Liver (tissue), 9 donors: ENCODE data around the gene HARBI1. TPM values are rescaled to one million over a fixed set of nuclear protein-coding genes. Genes with fewer than 3 reads are reported as not detected.

ENCODE experiments used
- DNase-seq: peaks from one replicate; pipeline ENCODE4 v3.0.0-alpha.2; 2017; ENCODE audit warnings: low spot score
- H3K27ac ChIP-seq, 2 donors: one replicate each; pipeline ENCODE4 v1.7.0; 2013; ENCODE audit warnings: inconsistent platforms in 2 of 2, low read length in 2 of 2, control low read depth in 1 of 2, low read depth in 1 of 2, mild to moderate bottlenecking in 1 of 2
- H3K27me3 ChIP-seq, 4 donors: one replicate each; pipeline versions ENCODE4 v1.6.1 to v1.7.0; 2013; ENCODE audit warnings: low read length in 3 of 4, inconsistent platforms in 1 of 4, mild to moderate bottlenecking in 1 of 4, moderate library complexity in 1 of 4; ENCODE audit not compliant: control insufficient read depth in 4 of 4, insufficient read depth in 4 of 4
- H3K36me3 ChIP-seq, 4 donors: one replicate each; pipeline versions ENCODE4 v1.6.1 to v1.7.0; 2013; ENCODE audit warnings: low read length in 3 of 4, mild to moderate bottlenecking in 3 of 4, low read depth in 1 of 4, moderate library complexity in 1 of 4; ENCODE audit not compliant: control insufficient read depth in 4 of 4, insufficient read depth in 3 of 4
- H3K4me1 ChIP-seq, 4 donors: one replicate each; pipeline versions ENCODE4 v1.6.1 to v1.7.0; 2013; ENCODE audit warnings: low read length in 3 of 4, mild to moderate bottlenecking in 3 of 4, moderate library complexity in 1 of 4; ENCODE audit not compliant: control insufficient read depth in 4 of 4, insufficient read depth in 4 of 4
- H3K4me3 ChIP-seq, 3 donors: one replicate each; pipeline versions ENCODE4 v1.6.1 to v1.7.0; 2013; ENCODE audit warnings: low read length in 3 of 3, control low read depth in 1 of 3, low read depth in 1 of 3, mild to moderate bottlenecking in 1 of 3
- H3K9ac ChIP-seq, 2 donors: one replicate each; pipeline ENCODE4 v1.7.0; 2013; ENCODE audit warnings: low read length in 2 of 2, mild to moderate bottlenecking in 2 of 2, moderate library complexity in 2 of 2, control low read depth in 1 of 2, low read depth in 1 of 2
- H3K9me3 ChIP-seq, 4 donors: one replicate each; pipeline versions ENCODE4 v1.6.1 to v1.7.0; 2013; ENCODE audit warnings: low read length in 3 of 4; ENCODE audit not compliant: control insufficient read depth in 4 of 4
- FOXA1 ChIP-seq: IDR thresholded peaks from 2 replicates; pipeline ENCODE4 v1.6.1; 2016; ENCODE audit warnings: antibody characterized with exemption
- FOXA2 ChIP-seq: IDR thresholded peaks from 2 replicates; pipeline ENCODE4 v1.6.1; 2016; ENCODE audit warnings: antibody characterized with exemption
- GABPA ChIP-seq, 2 donors: IDR thresholded peaks in 1 of 2; conservative IDR thresholded peaks in 1 of 2; 2 replicates each; pipeline ENCODE4 v1.6.1; 2016; ENCODE audit warnings: antibody characterized with exemption in 2 of 2, mild to moderate bottlenecking in 1 of 2, moderate library complexity in 1 of 2
- HNF4A ChIP-seq, 2 donors: conservative IDR thresholded peaks; 2 replicates each; pipeline ENCODE4 v1.6.1; 2016; ENCODE audit warnings: antibody characterized with exemption in 2 of 2, mild to moderate bottlenecking in 2 of 2
- HNF4G ChIP-seq: IDR thresholded peaks from 2 replicates; pipeline ENCODE4 v1.6.1; 2016; ENCODE audit warnings: antibody characterized with exemption
- JUND ChIP-seq, 2 donors: IDR thresholded peaks; 2 replicates each; pipeline ENCODE4 v1.6.1; 2016; ENCODE audit warnings: antibody characterized with exemption in 2 of 2
- NR2F2 ChIP-seq: IDR thresholded peaks from 2 replicates; pipeline ENCODE4 v1.6.1; 2016; ENCODE audit warnings: antibody characterized with exemption
- RAD21 ChIP-seq, 2 donors: IDR thresholded peaks; 2 replicates each; pipeline ENCODE4 v1.6.1; 2016; ENCODE audit warnings: antibody characterized with exemption in 2 of 2, mild to moderate bottlenecking in 2 of 2
- RXRA ChIP-seq, 2 donors: IDR thresholded peaks; 2 replicates each; pipeline ENCODE4 v1.6.1; 2017 to 2018; ENCODE audit warnings: antibody characterized with exemption in 2 of 2, mild to moderate bottlenecking in 1 of 2
- SP1 ChIP-seq: IDR thresholded peaks from 2 replicates; pipeline ENCODE4 v1.6.1; 2018; ENCODE audit warnings: antibody characterized with exemption, mild to moderate bottlenecking
- TAF1 ChIP-seq: conservative IDR thresholded peaks from 2 replicates; pipeline ENCODE4 v1.6.1; 2016; ENCODE audit warnings: antibody characterized with exemption, mild to moderate bottlenecking
- YY1 ChIP-seq: IDR thresholded peaks from 2 replicates; pipeline ENCODE4 v1.6.1; 2016; ENCODE audit warnings: antibody characterized with exemption, mild to moderate bottlenecking
- WGBS: extraction: QIAGEN DNeasy Blood & Tissue Kit; methylation state at CpG from one replicate; pipeline ENCODE4 v1.1.7; 2013; 5-methylcytosine and 5-hydroxymethylcytosine counted together
- polyA plus RNA-seq, 2 donors: library from polyadenylated mRNA; stranded (reverse) in 1 of 2; unstranded in 1 of 2; fragments of 200-250 nt in 1 of 2; fragments of >200 nt in 1 of 2; fragmentation: Nextera tagmentation in 1 of 2; extraction: Ambion mirVana in 1 of 2; gene quantifications; one replicate each; pipeline versions ENCODE4 v1.2.1 to v1.2.3, GENCODE V29; 2013 to 2015
- total RNA-seq, 2 donors: library from RNA; depleted of rRNA; stranded (reverse); fragments of >200 nt; gene quantifications; one replicate each; pipeline ENCODE4 v1.2.3, GENCODE V29; 2014
- TF ChIP-seq, protein P1 (sequence below): IDR thresholded peaks from 2 replicates; pipeline ENCODE4 v1.6.1; 2016; ENCODE audit warnings: antibody characterized with exemption
- TF ChIP-seq, protein P2 (sequence below): IDR thresholded peaks from 2 replicates; pipeline ENCODE4 v1.6.1; 2016; ENCODE audit warnings: antibody characterized with exemption
- TF ChIP-seq, protein P3 (sequence below): IDR thresholded peaks from 2 replicates; pipeline ENCODE4 v1.6.1; 2016; ENCODE audit warnings: antibody characterized with exemption
- TF ChIP-seq, protein P4 (sequence below): IDR thresholded peaks from 2 replicates; pipeline ENCODE4 v1.6.1; 2016; ENCODE audit warnings: antibody characterized with exemption, mild to moderate bottlenecking
- donor health status: healthy.
- donor health status: healthy.
- donor health status: healthy.
- donor health status: healthy.
- donor health status: healthy.

HARBI1 gene
- total and polyA plus RNA-seq, 4 donors: 2.5 to 5.9 (median 3.3) TPM

DNA sequence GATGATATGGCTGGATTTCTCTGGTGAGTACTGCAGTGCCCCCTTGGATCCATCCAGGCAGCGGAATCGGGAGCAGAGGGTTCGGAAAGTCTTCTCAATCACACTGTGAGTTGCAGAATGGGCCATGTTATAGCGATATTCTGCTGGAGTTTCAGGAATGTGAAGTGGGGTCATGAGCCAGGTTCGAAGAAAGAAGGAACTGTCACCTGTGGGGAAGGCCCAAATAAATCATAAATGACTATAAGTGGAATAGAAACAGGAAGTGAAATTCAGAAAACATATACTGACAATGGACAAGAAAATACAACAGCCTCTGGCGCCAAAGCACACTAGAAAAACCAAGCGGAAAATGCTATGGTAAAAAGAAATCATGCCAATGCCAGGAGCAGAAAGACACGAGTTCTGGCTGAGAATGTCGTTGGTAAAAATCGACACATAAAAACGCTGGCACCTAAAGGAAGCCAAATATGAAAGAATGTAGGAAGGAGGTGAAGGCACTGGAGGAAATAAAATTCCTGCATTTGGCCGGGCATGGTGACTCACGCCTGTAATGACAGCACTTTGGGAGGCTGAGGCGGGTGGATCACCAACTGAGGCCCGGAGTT, 13.2 kb downstream of the HARBI1 start:
- Histone ChIP-seq H3K9me3 (no peaks in the 10 kb centered on the region), H3K36me3 (peaks cover 0 to 4% (median 0%) of the 10 kb centered on the region in 4 donors)
- 95% methylated on average over 15 of the region's 15 CpGs for WGBS

DNA sequence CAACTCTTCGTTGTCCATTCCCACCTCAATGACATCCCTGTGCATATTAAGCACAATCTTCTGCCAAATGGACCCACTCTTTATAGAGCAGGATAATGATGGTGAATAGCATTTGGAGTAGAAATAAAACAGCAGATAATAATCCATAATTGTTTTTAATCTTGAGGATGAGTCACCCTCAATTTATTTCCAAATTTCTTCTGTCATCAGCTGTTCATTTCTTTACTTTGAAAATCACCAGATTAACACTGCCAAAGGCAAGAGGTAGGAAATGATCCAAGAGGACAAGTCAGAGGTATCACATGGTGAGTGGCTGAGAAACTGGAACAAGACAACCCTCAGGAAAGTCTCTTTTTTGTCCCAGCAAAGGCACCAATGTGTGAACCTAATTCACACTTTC, 15.9 kb downstream of the HARBI1 start:
- Histone ChIP-seq H3K4me1 (peaks cover 0 to 7% (median under 1%) of the 10 kb centered on the region in 4 donors), H3K27me3 (no peaks in the 10 kb centered on the region), H3K9ac (no peak overlapping the region), H3K9me3 (no peaks in the 10 kb centered on the region), H3K36me3 (peaks cover 0 to 4% (median 0%) of the 10 kb centered on the region in 4 donors), H3K4me3 (no peak overlapping the region), H3K27ac (no peak overlapping the region)
- DNase-seq: no peak
- WGBS: 35% methylated on average over 1 of the region's 1 CpG
- TF ChIP-seq, protein P1, sequence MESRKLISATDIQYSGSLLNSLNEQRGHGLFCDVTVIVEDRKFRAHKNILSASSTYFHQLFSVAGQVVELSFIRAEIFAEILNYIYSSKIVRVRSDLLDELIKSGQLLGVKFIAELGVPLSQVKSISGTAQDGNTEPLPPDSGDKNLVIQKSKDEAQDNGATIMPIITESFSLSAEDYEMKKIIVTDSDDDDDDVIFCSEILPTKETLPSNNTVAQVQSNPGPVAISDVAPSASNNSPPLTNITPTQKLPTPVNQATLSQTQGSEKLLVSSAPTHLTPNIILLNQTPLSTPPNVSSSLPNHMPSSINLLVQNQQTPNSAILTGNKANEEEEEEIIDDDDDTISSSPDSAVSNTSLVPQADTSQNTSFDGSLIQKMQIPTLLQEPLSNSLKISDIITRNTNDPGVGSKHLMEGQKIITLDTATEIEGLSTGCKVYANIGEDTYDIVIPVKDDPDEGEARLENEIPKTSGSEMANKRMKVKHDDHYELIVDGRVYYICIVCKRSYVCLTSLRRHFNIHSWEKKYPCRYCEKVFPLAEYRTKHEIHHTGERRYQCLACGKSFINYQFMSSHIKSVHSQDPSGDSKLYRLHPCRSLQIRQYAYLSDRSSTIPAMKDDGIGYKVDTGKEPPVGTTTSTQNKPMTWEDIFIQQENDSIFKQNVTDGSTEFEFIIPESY: no peak
- TF ChIP-seq TAF1 (no peak), HNF4G (no peak), FOXA1 (no peak), RAD21 (IDR thresholded peaks at IDR 0.05) (no peak), RXRA (IDR thresholded peaks at IDR 0.05) (no peak), FOXA2 (no peak), JUND (IDR thresholded peaks at IDR 0.05) (no peak), NR2F2 (no peak), HNF4A (conservative IDR thresholded peaks at IDR 0.05) (no peak), YY1 (no peak), SP1 (no peak)
- TF ChIP-seq, protein P2, sequence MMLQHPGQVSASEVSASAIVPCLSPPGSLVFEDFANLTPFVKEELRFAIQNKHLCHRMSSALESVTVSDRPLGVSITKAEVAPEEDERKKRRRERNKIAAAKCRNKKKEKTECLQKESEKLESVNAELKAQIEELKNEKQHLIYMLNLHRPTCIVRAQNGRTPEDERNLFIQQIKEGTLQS: no peak
- TF ChIP-seq, protein P3, sequence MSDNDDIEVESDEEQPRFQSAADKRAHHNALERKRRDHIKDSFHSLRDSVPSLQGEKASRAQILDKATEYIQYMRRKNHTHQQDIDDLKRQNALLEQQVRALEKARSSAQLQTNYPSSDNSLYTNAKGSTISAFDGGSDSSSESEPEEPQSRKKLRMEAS: no peak
- TF ChIP-seq, protein P4, sequence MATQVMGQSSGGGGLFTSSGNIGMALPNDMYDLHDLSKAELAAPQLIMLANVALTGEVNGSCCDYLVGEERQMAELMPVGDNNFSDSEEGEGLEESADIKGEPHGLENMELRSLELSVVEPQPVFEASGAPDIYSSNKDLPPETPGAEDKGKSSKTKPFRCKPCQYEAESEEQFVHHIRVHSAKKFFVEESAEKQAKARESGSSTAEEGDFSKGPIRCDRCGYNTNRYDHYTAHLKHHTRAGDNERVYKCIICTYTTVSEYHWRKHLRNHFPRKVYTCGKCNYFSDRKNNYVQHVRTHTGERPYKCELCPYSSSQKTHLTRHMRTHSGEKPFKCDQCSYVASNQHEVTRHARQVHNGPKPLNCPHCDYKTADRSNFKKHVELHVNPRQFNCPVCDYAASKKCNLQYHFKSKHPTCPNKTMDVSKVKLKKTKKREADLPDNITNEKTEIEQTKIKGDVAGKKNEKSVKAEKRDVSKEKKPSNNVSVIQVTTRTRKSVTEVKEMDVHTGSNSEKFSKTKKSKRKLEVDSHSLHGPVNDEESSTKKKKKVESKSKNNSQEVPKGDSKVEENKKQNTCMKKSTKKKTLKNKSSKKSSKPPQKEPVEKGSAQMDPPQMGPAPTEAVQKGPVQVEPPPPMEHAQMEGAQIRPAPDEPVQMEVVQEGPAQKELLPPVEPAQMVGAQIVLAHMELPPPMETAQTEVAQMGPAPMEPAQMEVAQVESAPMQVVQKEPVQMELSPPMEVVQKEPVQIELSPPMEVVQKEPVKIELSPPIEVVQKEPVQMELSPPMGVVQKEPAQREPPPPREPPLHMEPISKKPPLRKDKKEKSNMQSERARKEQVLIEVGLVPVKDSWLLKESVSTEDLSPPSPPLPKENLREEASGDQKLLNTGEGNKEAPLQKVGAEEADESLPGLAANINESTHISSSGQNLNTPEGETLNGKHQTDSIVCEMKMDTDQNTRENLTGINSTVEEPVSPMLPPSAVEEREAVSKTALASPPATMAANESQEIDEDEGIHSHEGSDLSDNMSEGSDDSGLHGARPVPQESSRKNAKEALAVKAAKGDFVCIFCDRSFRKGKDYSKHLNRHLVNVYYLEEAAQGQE: no peak

More for the DNA sequence above, 13.2 kb downstream of the HARBI1 start:
- TF ChIP-seq GABPA (IDR thresholded peaks at IDR 0.05 in 1 of 2, conservative IDR thresholded peaks at IDR 0.05 in 1 of 2) (no peak), NR2F2 (no peak), RXRA (IDR thresholded peaks at IDR 0.05) (no peak), SP1 (no peak), FOXA2 (no peak), JUND (IDR thresholded peaks at IDR 0.05) (no peak), FOXA1 (no peak), TAF1 (no peak), HNF4A (conservative IDR thresholded peaks at IDR 0.05) (no peak)
- TF ChIP-seq, protein P1: no peak
- TF ChIP-seq, protein P4: no peak
- no peak overlapping the region for H3K9ac ChIP-seq
- no peaks in the 10 kb centered on the region for H3K27me3 ChIP-seq
- H3K27ac ChIP-seq: no peak overlapping the region
- no peaks in the 10 kb centered on the region for H3K4me1 ChIP-seq
- no peak for DNase-seq
- H3K4me3 ChIP-seq: no peak overlapping the region
